ENCODE results near the gene PLOD1.

- no peak for TF ChIP-seq ATF3 (IDR thresholded peaks at IDR 0.05)
- TF ChIP-seq RAD21 (IDR thresholded peaks at IDR 0.05) = no peak
- no peak for TF ChIP-seq REST (IDR thresholded peaks at IDR 0.05)
- TF ChIP-seq CTCF (IDR thresholded peaks at IDR 0.05; ENCODE audit: low read depth, low read length, missing input control) = no peak
- no peak for TF ChIP-seq GABPA (IDR thresholded peaks at IDR 0.05 in 1 of 2, conservative IDR thresholded peaks at IDR 0.05 in 1 of 2)
These were observed 57.6 kb downstream of the PLOD1 start for GRCh38 chr1:11991969-11992676.
